Tongue (tissue), 2 donors: ENCODE results near the gene CEP152. TPM values are rescaled to one million over a fixed set of nuclear protein-coding genes. Genes with fewer than 3 reads are reported as not detected.
A peak's percentile ranks its signal among the peaks of the same experiment; 100 is the strongest.
"Not testable (repeated sequence)": the region's sequence is repeated elsewhere in the genome, so short reads cannot be mapped to it uniquely, and the experiment has no call there.

ENCODE experiments used
- DNase-seq: peaks from one replicate; pipeline ENCODE4 v3.0.0-alpha.2; 2015
- total RNA-seq: library from RNA; depleted of rRNA; stranded (reverse); fragments of >200 nt; gene quantifications from one replicate; pipeline ENCODE4 v1.2.3, GENCODE V29; 2014

Gene CEP152
- total RNA-seq, 1 donor from 2014 or later, result 6.2 TPM

DNA sequence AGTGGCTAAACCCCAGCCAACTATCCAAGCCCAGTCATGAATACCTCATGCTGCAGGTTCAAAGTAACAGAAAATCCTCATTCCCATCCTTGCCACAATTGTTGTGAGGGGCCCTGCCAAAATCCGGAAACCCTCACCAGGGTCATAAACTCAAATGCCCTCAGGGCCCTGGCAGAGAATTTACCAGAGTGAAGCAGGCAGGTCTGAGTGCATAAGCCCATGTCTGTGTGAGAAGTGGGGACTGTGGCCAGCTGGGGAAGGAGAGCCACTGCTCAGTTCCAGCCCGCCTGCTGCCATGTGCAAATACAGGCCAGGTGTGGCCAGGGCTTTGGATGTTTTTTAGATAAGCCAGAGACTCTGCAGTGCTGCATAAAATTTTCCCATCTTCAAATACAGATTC lies 7.0 kb downstream of the CEP152 start:
- DNase-seq, result no peak

DNA sequence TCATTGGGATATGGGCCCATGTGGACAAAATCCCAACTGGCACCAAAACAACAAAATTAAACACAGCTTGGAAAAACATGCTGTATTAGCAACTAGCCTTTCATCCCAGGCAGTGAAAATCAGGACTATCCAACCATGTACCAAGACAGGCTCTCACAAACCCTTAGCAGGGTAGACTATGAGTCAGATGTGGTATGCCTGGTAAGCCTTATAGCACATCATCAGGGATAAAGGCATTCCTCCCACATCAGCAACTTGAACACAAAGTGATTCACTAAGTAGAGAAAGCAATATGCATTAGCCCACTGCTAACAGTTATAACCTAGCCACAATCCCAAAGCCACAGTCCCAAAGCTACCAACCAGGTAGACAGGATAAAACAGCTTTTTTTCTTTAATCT lies 8.0 kb downstream of the CEP152 start:
- no peak for DNase-seq

DNA sequence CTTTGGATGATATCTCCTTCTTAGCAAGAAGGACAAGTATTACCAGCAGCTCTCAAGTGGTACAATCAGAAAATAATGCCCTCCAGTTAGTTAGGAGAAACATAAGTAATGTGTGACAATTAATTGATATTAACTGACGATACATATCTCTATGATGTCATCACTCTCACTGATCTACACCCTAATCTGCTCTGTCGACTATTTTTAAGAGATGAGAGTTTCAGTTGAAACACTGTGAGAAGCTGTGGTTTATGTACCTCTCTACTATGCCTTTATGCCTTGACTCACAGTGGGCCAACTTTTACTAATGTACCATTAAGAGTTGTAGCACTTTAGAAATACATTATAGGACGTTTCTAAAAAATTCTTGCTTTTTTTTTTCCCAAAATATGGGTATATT lies 8.6 kb downstream of the CEP152 start:
- DNase-seq, result no peak

DNA sequence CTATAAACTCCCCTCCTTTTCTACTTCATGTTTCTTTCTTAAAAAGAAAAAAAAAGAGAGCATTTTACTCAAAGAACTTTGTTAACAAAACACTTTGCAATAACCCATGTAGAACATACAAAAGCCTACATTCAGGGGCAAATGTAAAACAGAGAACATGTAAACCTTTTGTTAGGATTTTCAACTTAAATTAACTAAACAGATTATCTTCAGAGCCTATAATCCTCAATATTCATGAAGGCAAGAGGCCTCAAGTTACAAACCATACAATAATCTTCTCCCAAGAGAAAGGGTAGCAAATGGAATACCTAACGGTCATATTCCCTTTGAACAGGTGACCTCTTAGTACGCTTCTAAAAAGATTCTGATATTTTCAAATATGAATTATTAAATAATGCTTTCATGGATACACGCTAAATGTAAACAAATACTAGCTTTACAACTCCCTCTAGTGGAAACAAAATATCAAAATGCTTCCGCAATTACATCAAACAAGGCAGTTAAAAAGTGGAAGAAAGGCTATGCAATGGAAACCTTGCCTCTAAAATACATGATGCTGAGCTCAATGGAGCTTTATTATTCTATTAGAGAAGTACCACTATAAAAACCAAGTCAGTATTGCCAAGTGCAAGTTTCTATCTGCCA lies 9.9 kb downstream of the CEP152 start:
- peak; percentile 55 for DNase-seq

DNA sequence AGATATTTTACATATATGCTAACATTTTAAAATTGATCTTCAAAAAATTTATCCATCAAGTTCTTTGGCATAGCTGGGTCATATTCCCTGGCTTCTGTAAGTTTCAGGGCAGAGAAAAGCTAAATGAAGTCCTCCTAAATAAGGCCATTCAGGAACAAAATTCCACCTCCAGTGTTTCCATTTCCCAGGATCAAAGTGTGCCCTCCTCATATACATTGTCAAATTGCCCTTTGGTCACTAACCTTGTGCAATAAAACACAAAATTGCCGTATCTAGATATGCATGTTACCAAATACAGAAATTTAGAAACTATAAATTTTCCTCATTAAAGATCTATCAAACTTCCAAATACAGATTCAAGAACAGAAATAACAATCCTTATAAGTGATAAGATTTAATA lies 10.6 kb downstream of the CEP152 start:
- DNase-seq, result no peak

DNA sequence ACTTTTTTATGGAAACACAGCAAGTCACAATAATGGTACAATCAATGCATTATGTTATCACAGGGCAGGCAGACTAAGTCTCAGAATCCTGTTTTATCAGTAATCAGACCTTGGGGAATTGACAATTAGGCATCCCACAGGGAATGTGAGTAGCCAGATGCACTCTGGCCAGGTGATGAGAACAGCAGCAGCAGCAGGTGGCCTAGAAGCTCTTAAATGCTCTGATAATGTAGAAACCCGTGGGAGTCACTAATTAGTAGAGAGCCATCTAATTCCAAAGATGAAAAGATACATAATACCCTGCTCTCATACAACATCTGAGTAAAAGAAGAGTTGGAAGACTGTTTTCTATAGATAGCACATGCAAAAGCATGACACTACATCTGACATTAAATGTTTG lies 12.6 kb downstream of the CEP152 start:
- no peak for DNase-seq

DNA sequence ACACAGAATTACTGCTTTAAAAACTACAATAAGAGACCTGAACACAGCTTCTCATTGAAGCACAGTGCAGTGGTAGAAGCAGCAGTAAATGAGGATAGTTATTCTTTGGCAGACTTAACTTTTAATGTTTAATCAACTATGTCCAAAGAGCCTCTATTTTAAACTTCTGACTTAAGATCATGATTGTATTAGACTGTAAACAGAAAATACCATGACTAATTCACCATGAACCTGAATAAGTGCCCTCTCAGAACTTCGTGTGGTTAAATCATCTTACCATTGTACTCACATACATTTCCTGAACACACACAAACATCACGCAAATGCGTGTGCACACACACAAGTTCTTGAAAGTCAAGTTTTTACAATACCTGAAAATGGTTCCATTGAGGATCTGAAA lies 13.9 kb downstream of the CEP152 start:
- DNase-seq, result no peak

DNA sequence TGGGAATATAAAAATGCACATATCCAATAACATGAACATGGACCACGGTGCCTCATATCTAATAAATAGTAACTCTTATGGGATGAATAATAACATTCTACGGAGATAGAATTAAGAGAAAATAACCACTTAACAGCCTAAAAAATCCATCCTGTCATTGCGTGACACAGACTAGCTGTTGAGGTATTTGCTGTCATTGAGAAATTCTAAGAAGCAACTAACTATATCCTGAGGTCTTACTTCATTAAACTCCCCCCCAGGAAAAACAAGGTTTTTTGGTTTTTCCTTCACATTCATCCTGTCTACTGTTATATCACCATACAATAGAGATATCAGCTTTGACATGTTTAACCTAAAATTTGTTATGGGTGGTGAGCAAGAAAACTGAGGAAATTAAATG lies 14.3 kb downstream of the CEP152 start:
- DNase-seq, result no peak

DNA sequence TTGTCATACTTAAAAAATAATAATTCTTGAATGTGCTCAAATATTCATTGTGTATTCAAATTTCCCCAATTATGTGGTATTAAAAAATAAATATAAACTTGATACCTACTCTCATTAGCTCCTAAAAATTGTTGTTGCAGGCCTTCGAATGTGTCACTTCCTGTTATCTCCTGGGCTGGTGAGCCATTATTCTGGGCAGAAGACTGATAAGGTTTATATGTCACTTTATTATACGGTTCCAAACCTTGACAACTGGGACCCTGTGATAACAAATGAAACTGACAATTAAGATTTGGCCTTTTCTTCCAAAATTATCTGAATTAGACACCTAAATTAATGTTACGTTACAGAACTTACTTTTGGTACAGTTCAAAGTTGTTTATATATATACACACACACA lies 15.0 kb downstream of the CEP152 start:
- no peak for DNase-seq

DNA sequence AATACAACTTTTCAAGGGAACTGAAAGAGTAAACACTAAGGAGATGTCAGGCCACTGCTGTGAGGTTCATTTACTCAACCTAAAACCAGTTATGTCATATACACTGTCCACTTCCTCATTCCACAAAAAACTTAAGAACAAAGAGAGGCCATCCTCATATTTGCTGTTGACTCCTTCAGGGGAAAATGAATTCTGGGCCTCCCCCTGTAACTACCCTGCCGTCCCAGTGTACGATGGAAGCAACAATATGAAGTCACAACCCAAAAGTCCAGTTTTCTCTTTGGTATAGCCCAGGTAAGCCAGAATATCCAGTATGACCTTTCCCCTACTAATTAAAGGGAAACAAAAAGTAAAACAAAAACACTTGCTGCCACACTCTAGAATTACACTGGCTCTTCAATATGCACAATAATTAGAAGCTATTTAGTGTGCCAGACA lies 16.2 kb downstream of the CEP152 start:
- DNase-seq, result no peak

DNA sequence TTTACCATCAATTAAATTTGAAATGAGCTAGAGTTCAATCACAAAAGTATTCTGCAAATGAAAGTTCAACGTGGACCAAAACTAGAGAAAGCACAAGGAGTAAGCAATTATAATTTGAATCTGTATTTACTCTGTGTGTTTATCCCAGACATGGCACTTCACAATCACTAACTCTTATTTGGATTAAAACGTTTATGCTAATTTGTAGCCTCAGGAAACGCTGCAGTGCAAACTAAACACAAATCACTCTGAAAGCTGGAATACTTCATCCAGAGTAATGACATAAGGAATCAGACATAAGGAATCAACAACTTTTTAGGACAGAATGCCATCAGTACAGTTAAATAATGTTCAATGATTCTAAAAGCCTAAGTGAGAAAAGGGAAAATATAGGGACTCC lies 18.5 kb downstream of the CEP152 start:
- no peak for DNase-seq

DNA sequence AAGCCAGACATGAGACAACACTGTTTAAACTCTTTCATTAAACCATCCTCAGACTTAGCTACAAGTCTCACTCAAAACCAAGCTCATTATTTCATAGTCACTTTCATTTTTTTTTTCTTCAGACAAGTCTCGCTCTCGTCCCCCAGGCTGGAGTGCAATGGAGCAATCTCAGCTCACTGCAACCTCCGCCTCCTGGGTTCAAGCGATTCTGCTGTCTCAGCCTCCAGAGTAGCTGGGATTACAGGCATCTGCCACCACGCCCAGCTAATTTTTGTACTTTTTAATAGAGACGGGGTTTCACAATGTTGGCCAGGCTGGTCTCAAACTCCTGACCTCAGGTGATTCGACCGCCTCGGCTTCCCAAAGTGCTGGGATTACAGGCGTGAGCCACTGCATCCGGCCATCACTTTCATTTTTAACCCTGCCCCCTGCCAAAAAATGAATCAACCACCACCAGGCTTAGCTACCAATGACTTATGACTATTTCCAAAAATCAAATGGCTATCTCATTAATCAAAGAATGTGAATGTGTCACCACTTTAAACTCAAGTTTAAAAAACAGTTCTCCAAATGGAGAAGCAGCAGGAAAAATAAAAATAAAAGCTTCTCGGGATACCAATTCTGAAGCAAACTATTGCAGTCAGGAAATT lies 20.3 kb downstream of the CEP152 start:
- not testable (repeated sequence) for DNase-seq

DNA sequence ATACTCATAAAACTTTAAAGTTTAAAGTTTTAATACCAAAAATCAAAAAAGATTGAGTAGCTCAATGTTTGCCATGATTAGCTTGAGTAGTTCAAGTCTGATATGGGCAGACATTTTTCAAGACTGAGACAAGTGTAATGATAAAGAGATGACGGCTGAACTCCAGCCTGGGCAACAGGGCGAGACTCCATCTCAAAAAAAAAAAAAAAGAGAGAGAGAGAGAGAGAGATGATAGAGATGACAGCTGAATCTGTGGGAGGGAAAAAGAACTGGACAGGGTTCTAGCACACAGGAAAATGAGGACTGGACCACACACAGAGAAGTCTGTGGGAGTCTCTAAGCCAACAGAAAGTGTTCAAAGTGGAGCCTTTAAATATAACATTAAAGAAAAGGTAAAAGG lies 25.2 kb downstream of the CEP152 start:
- no peak for DNase-seq

DNA sequence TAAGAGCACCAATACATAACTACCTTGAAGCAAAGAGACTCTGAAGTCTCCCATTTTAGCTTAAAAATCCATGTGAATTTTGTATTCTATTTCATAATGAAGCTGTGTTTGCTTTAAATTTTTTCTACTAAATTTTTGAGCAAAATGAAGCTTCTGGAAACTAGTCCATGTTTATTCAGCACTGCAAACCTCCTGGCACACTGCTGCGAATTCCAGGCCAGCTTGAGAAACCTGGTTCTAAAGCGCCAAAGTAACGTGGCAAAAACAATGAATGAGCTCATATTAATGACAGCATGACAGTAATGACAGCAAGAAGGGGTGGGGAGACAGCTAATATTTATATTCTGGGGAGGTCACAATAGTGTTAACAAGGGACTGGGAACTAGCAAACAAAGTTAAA lies 25.7 kb downstream of the CEP152 start:
- peak; percentile 18 for DNase-seq

DNA sequence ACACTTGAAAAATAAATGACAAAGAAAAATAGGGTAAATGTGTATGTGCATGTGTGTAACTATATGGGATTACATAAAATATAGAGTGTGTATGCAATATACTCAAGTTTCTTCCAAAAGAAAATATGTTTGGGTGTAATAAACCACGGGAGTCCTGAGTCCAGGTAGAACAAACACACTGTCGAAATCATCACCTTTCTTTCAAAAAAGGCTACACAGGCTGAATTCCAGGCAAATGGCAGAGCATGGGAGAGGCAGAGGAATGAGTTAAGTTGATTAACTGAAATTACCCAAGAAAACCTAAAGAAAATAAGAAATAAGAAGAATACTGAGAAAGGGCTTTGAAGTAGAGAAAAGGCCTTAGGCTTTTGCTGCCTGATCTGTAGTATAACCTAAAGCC lies 26.1 kb downstream of the CEP152 start:
- DNase-seq, result no peak

DNA sequence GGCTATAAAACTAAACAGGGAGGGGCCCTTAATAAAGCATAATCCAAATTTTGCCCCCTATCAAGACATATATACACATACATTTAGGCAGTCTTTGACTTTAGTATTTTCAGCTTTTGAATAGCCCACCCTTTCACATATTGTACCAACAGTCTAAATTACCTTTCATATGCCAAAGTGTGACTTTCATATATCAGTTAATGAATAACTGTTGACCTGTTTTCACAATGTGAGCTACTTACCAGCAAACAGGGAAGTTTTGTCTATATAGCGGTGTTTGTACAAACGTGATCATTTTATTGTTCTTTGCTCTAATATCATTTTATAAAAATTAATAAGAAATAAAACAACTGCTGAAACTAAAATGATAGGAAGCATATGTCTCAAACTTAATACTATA lies 28.0 kb downstream of the CEP152 start:
- DNase-seq, result no peak

DNA sequence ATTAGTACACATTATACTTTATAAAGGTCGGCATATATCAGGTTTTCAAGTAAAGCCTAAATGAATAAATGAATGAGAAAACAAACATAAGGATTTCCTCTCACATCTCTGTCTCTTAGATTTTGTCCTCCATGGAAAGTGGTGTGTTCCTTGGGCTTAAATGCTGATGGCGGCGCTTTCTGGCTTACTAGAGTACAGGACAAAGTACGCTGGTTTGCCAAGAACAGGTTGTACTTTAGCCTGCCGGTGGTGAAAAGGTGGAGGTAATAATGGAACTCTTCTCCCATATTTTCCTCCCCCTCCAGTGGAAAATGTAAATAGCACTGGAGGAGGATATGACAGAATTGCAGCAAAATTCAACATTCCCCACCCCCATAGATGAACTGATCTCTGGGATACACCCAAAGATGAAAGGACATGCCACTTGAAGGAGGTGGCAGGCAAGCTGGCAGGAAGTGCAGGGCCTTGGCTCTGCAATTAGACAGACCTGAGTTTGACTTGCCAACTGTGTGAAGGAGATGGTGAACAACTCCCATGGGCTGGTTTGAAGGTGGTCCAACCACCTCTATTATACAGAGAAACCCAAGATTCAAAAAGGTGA lies 29.3 kb downstream of the CEP152 start:
- DNase-seq, result no peak

DNA sequence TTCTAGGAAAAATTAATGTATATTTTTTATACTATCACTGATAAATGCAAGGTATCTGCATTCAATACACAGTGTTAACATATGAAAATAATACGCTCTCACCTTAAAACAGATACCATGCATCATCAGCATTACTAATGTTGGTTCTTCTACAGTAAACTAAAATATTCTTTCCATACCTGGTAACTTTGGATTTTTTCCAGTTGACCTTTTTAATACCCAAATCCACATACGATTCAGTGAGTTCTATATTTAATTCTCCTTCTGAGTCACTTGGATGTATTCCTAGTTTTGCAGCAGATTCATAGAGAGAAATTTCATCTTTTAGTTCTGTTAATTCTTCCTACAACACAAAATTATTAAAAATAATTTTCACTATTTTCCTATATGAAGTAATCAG lies 29.9 kb downstream of the CEP152 start:
- no peak for DNase-seq

DNA sequence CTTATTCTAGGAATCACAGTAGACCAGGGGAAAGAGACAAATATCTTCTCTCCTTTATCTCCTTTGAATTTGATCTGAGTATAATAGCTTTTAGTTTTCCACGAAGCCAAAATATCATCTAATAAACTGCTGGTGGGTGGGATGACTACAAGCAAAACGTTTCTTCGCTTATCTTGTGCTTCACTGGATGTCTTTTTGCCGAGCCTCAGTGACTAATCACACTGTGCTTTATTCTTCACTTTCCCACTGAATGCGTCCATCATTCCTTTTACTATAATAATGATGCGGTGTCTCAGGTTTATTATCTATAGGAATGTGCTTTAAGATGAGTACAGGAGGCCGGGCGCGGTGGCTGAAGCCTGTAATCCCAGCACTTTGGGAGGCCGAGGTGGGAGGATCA lies 32.5 kb downstream of the CEP152 start:
- DNase-seq, result no peak

DNA sequence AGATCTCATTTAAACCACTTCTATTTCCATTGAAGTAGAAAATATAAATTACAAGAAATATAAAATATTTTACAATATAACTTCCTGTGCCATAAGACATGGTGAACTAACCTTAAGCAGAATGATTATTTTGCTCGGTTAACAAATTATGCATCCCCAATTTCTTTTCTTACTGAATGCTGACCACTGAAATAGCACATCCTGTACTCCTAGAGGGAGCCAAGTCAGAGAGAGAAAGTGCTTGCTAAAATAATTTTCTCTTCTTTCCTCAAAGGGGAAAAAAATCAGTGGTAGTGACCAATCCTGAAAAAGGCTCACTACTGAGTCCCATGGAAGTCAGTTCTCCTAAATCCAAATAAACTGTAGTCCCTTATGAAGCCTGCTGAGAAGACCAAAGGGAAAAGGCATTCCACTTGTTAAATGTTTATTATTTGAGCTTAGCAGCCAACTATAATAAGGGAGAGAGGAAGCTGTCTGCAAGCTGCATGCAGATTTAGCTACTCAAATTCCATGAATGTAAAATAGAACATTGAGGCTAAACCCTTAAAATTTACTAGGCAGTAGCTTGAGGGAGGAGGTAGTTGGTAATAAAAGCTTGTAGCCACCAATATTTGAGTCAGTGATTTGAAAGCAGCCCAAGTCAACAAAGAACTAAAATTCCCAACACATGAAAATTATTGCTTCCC lies 33.1 kb downstream of the CEP152 start:
- no peak for DNase-seq

DNA sequence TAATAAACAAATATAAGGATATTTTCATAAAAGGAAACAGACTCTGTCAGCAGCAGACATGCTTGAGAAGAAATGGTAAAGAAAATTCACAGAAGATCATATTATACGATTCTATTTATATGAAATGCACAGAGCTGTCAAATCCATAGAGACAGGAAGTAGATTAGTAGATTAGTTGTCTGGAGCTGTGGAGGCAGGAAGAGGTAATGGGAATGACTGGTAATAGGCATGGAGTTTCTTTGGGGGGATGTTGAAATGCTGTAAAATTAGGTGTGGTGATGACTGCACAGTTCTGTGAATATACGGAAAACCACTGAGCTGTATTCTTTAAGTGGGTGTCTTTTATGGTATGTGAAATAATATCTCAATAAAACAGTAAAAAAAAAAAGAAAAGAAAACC lies 35.3 kb downstream of the CEP152 start:
- DNase-seq, result no peak

DNA sequence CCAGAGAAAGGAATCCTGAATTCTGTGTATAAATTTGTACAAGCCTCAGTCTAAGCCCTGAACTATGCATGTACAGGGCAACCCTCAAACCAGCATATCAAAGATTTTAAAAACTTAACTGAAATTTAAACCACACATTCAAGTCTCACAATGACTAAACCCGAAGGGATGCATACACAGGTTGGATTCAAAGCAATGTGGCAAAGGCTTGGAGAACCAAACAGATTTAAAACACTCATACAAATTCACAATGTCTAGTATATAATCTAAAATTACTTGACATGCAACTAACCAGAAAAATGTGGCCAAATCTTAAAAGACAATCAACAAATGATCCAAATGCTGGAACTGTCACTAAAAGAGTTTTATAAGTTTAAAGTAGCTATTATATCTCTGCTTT lies 36.4 kb downstream of the CEP152 start:
- DNase-seq, result no peak

DNA sequence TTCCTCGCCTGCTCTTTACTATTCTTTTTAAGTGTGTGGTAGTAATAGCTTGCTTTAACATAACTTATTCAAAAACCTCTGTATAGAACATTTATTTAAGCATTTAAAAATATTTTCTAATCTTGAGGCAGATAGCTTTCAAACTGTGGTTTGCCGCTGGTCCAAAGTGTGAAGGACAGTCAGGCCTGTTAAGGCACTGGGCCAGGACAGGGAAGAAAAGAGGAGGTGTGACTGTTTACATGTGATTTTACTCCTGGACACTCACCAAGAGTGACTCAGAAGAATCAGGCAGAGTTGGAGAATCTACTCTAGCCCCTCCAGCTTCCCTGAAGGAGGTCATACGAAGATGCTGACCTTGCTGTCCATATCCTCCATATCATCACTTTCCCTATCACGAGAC lies 44.7 kb downstream of the CEP152 start:
- DNase-seq, result no peak

DNA sequence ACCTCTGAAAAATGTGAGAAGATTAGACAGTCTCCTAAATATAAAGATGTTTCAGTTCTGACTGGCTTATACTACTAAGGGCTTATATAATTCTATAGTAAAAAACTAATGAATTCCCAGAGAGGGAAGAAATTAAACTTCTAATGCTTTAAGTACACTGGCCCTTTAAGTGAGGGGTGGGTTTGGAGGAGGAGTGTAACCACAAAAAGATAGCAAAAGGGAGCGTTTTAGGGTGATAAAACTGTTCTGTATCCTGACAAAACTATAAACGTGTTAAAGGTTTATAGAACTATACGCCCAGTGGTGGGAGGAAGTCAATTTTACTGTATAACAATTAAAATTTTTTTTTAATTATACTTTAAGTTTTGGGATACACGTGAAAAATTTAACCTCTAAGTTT lies 45.8 kb downstream of the CEP152 start:
- DNase-seq, result no peak
